ENCODE measurements around the gene MED22. TPM values are rescaled to one million over a fixed set of nuclear protein-coding genes. Genes with fewer than 3 reads are reported as not detected.
"Not testable (repeated sequence)": the region's sequence is repeated elsewhere in the genome, so short reads cannot be mapped to it uniquely, and the experiment has no call there.

The MED22 gene
- total RNA-seq, 1 experiment from 2014 or later = 19.3 TPM

- no peak for DNase-seq (ENCODE audit: low read depth, low spot score)
- in situ Hi-C loops (cut with HindIII; ENCODE audit: low pct_unique_long_range_greater_than_20kb, low sequenced_read_pairs) = no loop called here
Measured at GRCh38 chr9:133304477-133305377, 43.2 kb downstream of the MED22 start.

- in situ Hi-C loops (cut with HindIII; ENCODE audit: low pct_unique_long_range_greater_than_20kb, low sequenced_read_pairs) = no loop called here
- no peak for DNase-seq (ENCODE audit: low read depth, low spot score)
Measured at GRCh38 chr9:133304158-133304470, 43.8 kb downstream of the MED22 start.

- in situ Hi-C loops (cut with HindIII; ENCODE audit: low pct_unique_long_range_greater_than_20kb, low sequenced_read_pairs) = no loop called here
- DNase-seq (ENCODE audit: low read depth, low spot score) = no peak
Measured at GRCh38 chr9:133303266-133304157, 44.4 kb downstream of the MED22 start.

GRCh38 chr9:133301253-133302230 lies 46.4 kb downstream of the MED22 start:
- in situ Hi-C loops (cut with HindIII; ENCODE audit: low pct_unique_long_range_greater_than_20kb, low sequenced_read_pairs) = no loop called here
- no peak for DNase-seq (ENCODE audit: low read depth, low spot score)

- in situ Hi-C loops (cut with HindIII; ENCODE audit: low pct_unique_long_range_greater_than_20kb, low sequenced_read_pairs); DNase-seq (ENCODE audit: low read depth, low spot score): not testable (repeated sequence)
Measured at GRCh38 chr9:133299996-133300395, 47.9 kb downstream of the MED22 start.

GRCh38 chr9:133294257-133294656 lies 53.7 kb downstream of the MED22 start:
- DNase-seq (ENCODE audit: low read depth, low spot score) = no peak
- in situ Hi-C loops (cut with HindIII; ENCODE audit: low pct_unique_long_range_greater_than_20kb, low sequenced_read_pairs) = no loop called here

- in situ Hi-C loops (cut with HindIII; ENCODE audit: low pct_unique_long_range_greater_than_20kb, low sequenced_read_pairs) = no loop called here
Measured at GRCh38 chr9:133290751-133291302, 57.1 kb downstream of the MED22 start.

More at GRCh38 chr9:133290751-133291302, 57.1 kb downstream of the MED22 start:
- no peak for DNase-seq (ENCODE audit: low read depth, low spot score)

Small RNA genes lying within 50 kb of the gene (small RNA-seq; reads per million reads assigned to genes)
- gene RF00019 (0 reads per million in 2 experiments), gene SNORD24 (0 reads per million in 2 experiments), gene SNORD36A (0 reads per million in 2 experiments), gene SNORD36B (0 reads per million in 2 experiments), gene SNORD36C (0 reads per million in 2 experiments)

Other genes with a start within 250 kb of the MED22 start
- 22.4 and 26.6 TPM in 2 replicates for gene RALGDS, start 226.9 kb downstream of the MED22 start, total RNA-seq (2014; rRNA removed; shearing (Covaris generic))
- gene GBGT1, start 184.2 kb downstream of the MED22 start, total RNA-seq (2014; rRNA removed; shearing (Covaris generic)) = not detected in 2 replicates
- gene OBP2B, start 138.9 kb downstream of the MED22 start, total RNA-seq (2014; rRNA removed; shearing (Covaris generic)) = not detected in 2 replicates
- not detected in 2 replicates for gene ABO, start 72.9 kb downstream of the MED22 start, total RNA-seq (2014; rRNA removed; shearing (Covaris generic))
- 28.7 and 32.3 TPM in 2 replicates for gene SURF6, start 11.9 kb downstream of the MED22 start, total RNA-seq (2014; rRNA removed; shearing (Covaris generic))
- gene RPL7A, start 87 bp upstream of the MED22 start, total RNA-seq (2014; rRNA removed; shearing (Covaris generic)) = 2,381 and 2,529 TPM in 2 replicates
- 50.3 and 64.2 TPM in 2 replicates for gene SURF1, start 8.4 kb upstream of the MED22 start, total RNA-seq (2014; rRNA removed; shearing (Covaris generic))
- gene SURF2, start 8.4 kb upstream of the MED22 start, total RNA-seq (2014; rRNA removed; shearing (Covaris generic)) = 35.8 and 39.3 TPM in 2 replicates
- 469 and 490 TPM in 2 replicates for gene SURF4, start 27.9 kb upstream of the MED22 start, total RNA-seq (2014; rRNA removed; shearing (Covaris generic))
- gene STKLD1, start 28.2 kb upstream of the MED22 start, total RNA-seq (2014; rRNA removed; shearing (Covaris generic)) = 1.4 and 1.7 TPM in 2 replicates
- 27.3 and 29.2 TPM in 2 replicates for gene REXO4, start 69.9 kb upstream of the MED22 start, total RNA-seq (2014; rRNA removed; shearing (Covaris generic))
- 0.67 and 1.7 TPM in 2 replicates for gene ADAMTS13, start 74.2 kb upstream of the MED22 start, total RNA-seq (2014; rRNA removed; shearing (Covaris generic))
- gene CACFD1, start 111.8 kb upstream of the MED22 start, total RNA-seq (2014; rRNA removed; shearing (Covaris generic)) = 2.9 and 3.6 TPM in 2 replicates
- gene SLC2A6, start 131.0 kb upstream of the MED22 start, total RNA-seq (2014; rRNA removed; shearing (Covaris generic)) = 5.0 and 7.1 TPM in 2 replicates
- gene MYMK, start 176.8 kb upstream of the MED22 start, total RNA-seq (2014; rRNA removed; shearing (Covaris generic)) = not detected in 2 replicates
- gene ADAMTSL2, start 186.6 kb upstream of the MED22 start, total RNA-seq (2014; rRNA removed; shearing (Covaris generic)) = 0.83 and 1.1 TPM in 2 replicates